ENCODE data around the gene CR1L.

GRCh38 chr1:207670192-207670591 lies 25.3 kb downstream of the CR1L start:
- no peak for TF ChIP-seq CTCF (IDR thresholded peaks at IDR 0.05; ENCODE audit: extremely low read depth in 1 of 2, insufficient read depth in 1 of 2, low read depth in 1 of 2, low read length in 2 of 2)
- no peak for TF ChIP-seq POLR2A (IDR thresholded peaks at IDR 0.05; ENCODE audit: low read depth, low read length)
- TF ChIP-seq POLR2AphosphoS5 (IDR thresholded peaks at IDR 0.05; ENCODE audit: insufficient read depth, low read depth, low read length) = no peak
- TF ChIP-seq MYC (IDR thresholded peaks at IDR 0.05; ENCODE audit: low read depth, low read length) = no peak
- no peak for TF ChIP-seq FOS (IDR thresholded peaks at IDR 0.05; ENCODE audit: borderline replicate concordance, insufficient read depth, low read length)

Data from endothelial cell of umbilical vein (primary cell).